Gastrocnemius medialis (tissue), 4 donors: ENCODE results near the gene PSME3.

Source experiments
- CTCF ChIP-seq, 5 experiments: fragments of 450-650 bp in 3 of 5; fragments of 200-600 bp in 2 of 5; sonication (generic) in 2 of 5; IDR thresholded peaks in 4 of 5; conservative IDR thresholded peaks in 1 of 5; 1 replicate in 4 of 5; 2 replicates in 1 of 5; pipeline ENCODE4 v1.5.1; 2016 to 2019; ENCODE audit warnings: antibody characterized with exemption in 5 of 5, mild to moderate bottlenecking in 3 of 5, moderate library complexity in 3 of 5
- POLR2A ChIP-seq, 2 donors: fragments of 450-650 bp; IDR thresholded peaks; one replicate each; pipeline ENCODE4 v1.6.1; 2017; ENCODE audit warnings: antibody characterized with exemption in 2 of 2, mild to moderate bottlenecking in 2 of 2, moderate library complexity in 2 of 2

GRCh38 chr17:42877037-42877436, 43.8 kb downstream of the PSME3 start:
- no peak for TF ChIP-seq CTCF (IDR thresholded peaks at IDR 0.05 in 4 of 5, conservative IDR thresholded peaks at IDR 0.05 in 1 of 5)
- TF ChIP-seq POLR2A (IDR thresholded peaks at IDR 0.05): no peak
